Activated naive CD4-positive, alpha-beta T cell treated with anti-CD3 and anti-CD28 coated beads, Interleukin-2, amount 50 U/mL, for 72 hours (primary cell): Measurements from ENCODE around the gene C6orf136. TPM values are rescaled to one million over a fixed set of nuclear protein-coding genes. Genes with fewer than 3 reads are reported as not detected.

Experiments used
- ATAC-seq, 2 donors: fragments of 150-1000 bp; cut with Tn5 transposase; 2 replicates each; pipeline ENCODE4 v1.10.0; 2021; ENCODE audit warnings: mild to moderate bottlenecking in 2 of 2, moderate library complexity in 2 of 2
- DNase-seq, 2 donors: peaks; one replicate each; pipeline ENCODE4 v3.0.0; 2021 to 2022; ENCODE audit warnings: low spot score in 2 of 2
- H3K27ac Mint-ChIP-seq, 2 donors: one replicate each; pipeline ENCODE4 v1.8.0; 2022; ENCODE audit warnings: mild to moderate bottlenecking in 2 of 2, mixed read lengths in 2 of 2
- H3K36me3 Mint-ChIP-seq, 2 donors: one replicate each; pipeline ENCODE4 v1.8.0; 2022; ENCODE audit warnings: mixed read lengths in 2 of 2
- H3K9me3 Mint-ChIP-seq, 2 donors: one replicate each; pipeline ENCODE4 v1.8.0; 2022; ENCODE audit warnings: mixed read lengths in 2 of 2
- total RNA-seq, 2 donors: library from RNA; stranded (reverse); gene quantifications; one replicate each; pipeline ENCODE4 v1.2.3, GENCODE V29; 2022

The C6orf136 gene
- total RNA-seq, 2 donors from 2014 or later = 20.5 to 81.5 TPM

DNA sequence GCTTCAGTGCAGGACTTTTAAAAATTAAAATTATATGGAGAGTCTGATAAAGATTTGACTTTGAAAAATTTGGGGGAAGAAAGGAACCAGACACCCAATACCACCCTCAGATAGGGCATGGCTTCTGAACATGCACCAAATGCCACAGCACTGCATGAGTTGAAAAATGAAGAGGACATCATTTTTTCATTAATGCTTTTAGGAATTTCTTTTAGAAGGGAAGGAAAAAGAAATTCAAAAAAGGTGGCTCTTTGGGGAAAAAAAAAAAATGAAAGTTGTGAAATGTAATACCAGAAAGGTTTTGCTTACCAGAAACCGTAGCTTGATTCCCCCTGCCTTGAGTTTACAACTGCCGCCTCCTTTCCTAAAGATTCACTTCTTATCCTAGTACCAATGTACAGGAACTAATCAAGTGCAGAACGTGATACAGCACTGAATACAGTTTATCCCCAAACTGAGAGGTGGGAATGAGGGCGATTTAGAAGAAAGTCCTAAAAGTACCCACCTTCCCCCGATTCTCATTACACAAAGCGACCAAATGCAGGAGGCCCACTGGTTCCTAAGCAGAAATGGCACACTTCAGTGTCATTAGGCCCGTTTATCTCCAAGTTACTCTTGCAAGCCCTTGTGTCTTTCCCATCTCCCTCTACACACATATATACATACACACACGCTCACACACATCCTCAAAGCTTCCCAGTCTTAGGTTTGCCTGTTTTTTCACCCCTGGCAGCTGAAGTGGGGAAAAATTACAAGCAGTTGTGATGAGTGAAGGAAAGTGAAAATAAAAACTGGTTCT lies 32.7 kb upstream of the C6orf136 start:
- DNase-seq (no peak), ATAC-seq (no peak)
- Mint-ChIP-seq H3K36me3 (peaks cover 69 to 70% of the 10 kb centered on the region in 2 donors), H3K9me3 (no peaks in the 10 kb centered on the region), H3K27ac (peak overlapping the region; percentile 98 to 100)

- peak; percentile 79 to 81 for DNase-seq
- H3K36me3 Mint-ChIP-seq = peaks cover 69 to 70% of the 10 kb centered on the region in 2 donors
- peak; percentile 60 to 69 for ATAC-seq
- H3K9me3 Mint-ChIP-seq = no peaks in the 10 kb centered on the region
- peak overlapping the region; percentile 98 to 100 for H3K27ac Mint-ChIP-seq
These were observed 32.1 kb upstream of the C6orf136 start for GRCh38 chr6:30614843-30615218.

DNA sequence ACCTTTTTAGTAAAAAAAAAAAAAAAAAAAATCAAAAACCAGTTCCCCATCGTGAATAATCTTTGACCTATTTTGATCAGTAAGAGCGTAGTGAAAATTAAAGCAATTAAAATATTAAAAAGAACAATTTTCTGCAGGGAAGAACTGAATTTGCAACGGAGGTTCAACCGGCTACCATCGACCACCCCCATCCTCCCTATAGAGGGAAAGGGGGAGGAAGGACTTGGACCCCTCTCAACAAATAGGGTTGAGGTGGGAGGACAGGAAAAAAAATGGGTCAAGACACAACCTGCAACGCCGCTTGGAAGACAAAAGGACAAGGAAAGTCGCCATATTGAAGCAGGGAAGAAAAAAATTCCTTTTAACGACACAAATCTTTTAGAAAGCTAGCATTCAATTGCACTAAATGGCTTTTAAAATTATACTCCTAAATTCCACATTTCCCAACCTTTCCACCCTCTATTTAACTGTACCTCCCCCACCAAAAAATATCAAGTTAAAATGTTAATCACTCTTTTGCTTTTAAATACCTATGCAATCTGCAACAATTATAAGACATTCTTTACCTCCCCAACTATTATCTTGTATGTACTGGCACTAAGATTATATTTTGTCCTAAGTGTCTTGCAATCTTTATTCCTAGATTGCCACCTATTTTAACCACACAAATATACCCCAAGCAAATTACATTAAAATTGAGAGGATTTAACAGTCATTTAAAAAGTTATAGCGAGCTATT lies 31.5 kb upstream of the C6orf136 start:
- peaks cover 64 to 70% of the 10 kb centered on the region in 2 donors for H3K36me3 Mint-ChIP-seq
- DNase-seq = peak in 1 of 2 donors; percentile 49
- peak overlapping the region; percentile 98 to 100 for H3K27ac Mint-ChIP-seq
- no peaks in the 10 kb centered on the region for H3K9me3 Mint-ChIP-seq
- ATAC-seq = peak in 1 of 2 donors; percentile 6

DNA sequence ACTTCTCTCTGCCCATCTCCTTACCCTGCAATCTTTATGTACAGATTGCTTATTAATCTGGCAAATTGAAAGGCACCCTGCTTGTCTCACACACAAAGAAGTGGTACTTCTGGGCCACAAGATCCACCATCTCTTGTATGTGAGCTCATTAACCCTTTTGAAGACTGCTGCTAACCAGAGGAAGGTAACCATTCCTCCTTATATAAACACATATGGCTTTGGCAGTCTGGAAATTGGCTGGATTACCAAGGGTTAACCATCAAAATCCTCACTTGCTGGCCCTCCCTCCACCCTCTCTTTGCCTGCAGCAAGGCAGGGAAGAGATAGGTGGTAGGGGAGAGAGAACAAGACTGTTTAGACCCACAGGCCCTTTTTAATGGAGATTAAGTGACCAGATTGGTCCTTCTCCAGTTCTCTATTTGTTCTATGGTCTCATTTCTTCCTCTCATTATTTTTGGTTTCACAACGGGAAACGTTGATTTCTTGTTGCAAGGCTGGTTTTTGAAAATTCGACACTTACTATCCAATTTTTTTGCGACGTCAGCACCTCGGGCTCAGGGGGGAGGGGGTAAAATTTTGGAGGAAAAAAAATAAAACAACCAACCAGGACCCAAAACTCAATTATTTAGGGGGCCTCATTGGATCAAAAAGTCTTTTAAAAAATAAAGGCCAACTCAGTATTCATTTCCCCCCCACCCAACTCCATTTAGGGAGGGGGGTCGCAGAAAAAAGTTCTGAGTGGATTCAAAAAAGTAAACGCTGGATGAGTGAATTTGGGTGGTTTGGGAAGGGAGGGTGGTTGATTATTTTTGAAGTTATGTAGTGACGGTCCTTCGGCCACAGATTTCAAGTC lies 30.7 kb upstream of the C6orf136 start:
- ATAC-seq (no peak), DNase-seq (peak in 1 of 2 donors; percentile 51)
- peak overlapping the region; percentile 98 to 100 for H3K27ac Mint-ChIP-seq

GRCh38 chr6:30616811-30617564 lies 29.9 kb upstream of the C6orf136 start, which contains the start of gene PPP1R10:
PPP1R10 (minus strand) TSS chr6:30617243; CDS start chr6:30609944, 7,299 bp downstream.
- H3K27ac Mint-ChIP-seq = peak within 1 kb of the TSS; percentile 98 to 100
- peaks cover 58 to 62% of the 10 kb centered on the region in 2 donors for H3K36me3 Mint-ChIP-seq
- DNase-seq = peak; percentile 96 to 99
- H3K9me3 Mint-ChIP-seq = no peaks in the 10 kb centered on the region
- ATAC-seq = peak; percentile 82

More for the DNA sequence above, 30.7 kb upstream of the C6orf136 start:
- H3K9me3 Mint-ChIP-seq = no peaks in the 10 kb centered on the region
- peaks cover 60 to 70% of the 10 kb centered on the region in 2 donors for H3K36me3 Mint-ChIP-seq

- peak; percentile 94 to 97 for DNase-seq
- peak within 1 kb of the TSS; percentile 98 to 100 for H3K27ac Mint-ChIP-seq
- no peaks in the 10 kb centered on the region for H3K9me3 Mint-ChIP-seq
- peaks cover 58 to 62% of the 10 kb centered on the region in 2 donors for H3K36me3 Mint-ChIP-seq
- peak; percentile 81 for ATAC-seq
These were observed 29.2 kb upstream of the C6orf136 start, which contains the start of gene MRPS18B for GRCh38 chr6:30617565-30618269. MRPS18B (plus strand) TSS chr6:30617840; CDS start chr6:30617866, 26 bp downstream.

DNA sequence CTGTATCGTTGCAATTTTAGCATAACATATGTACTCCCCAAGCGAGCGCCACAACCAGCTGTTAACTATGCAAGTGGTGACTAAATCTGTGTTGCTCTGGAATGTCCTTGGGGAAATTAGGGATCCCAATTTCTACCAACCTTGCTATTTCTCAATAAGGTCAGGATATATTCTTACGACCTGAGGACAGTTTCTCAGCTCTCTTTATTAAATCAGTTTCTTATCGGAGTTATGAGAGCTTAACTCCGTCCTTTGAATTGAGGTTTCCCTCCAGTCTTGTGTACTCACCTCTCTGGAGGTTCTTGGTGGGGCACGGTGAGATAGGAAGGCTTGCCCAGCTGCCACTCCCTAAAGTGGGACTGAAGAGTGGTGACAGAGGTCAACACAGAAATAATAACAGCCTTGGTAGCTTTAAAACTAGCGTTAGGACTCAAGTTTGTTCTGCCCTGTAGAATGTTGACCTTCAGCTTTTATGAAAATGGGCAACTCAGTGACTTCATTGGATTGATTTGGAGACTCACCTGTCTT lies 28.6 kb upstream of the C6orf136 start:
- peaks cover 56 to 59% of the 10 kb centered on the region in 2 donors for H3K36me3 Mint-ChIP-seq
- DNase-seq (no peak), ATAC-seq (no peak)
- H3K9me3 Mint-ChIP-seq = no peaks in the 10 kb centered on the region
- H3K27ac Mint-ChIP-seq = peak overlapping the region; percentile 98 to 100

GRCh38 chr6:30619561-30619960 lies 27.4 kb upstream of the C6orf136 start:
- peak overlapping the region; percentile 65 to 98 for H3K27ac Mint-ChIP-seq
- H3K36me3 Mint-ChIP-seq = peaks cover 46 to 47% of the 10 kb centered on the region in 2 donors
- H3K9me3 Mint-ChIP-seq = no peaks in the 10 kb centered on the region
- DNase-seq (no peak), ATAC-seq (no peak)

GRCh38 chr6:30625511-30625910 lies 21.4 kb upstream of the C6orf136 start:
- Mint-ChIP-seq H3K27ac (peak overlapping the region; percentile 88 to 94), H3K9me3 (no peaks in the 10 kb centered on the region), H3K36me3 (peaks cover 14 to 15% of the 10 kb centered on the region in 2 donors)
- DNase-seq = no peak
- ATAC-seq = no peak

DNA sequence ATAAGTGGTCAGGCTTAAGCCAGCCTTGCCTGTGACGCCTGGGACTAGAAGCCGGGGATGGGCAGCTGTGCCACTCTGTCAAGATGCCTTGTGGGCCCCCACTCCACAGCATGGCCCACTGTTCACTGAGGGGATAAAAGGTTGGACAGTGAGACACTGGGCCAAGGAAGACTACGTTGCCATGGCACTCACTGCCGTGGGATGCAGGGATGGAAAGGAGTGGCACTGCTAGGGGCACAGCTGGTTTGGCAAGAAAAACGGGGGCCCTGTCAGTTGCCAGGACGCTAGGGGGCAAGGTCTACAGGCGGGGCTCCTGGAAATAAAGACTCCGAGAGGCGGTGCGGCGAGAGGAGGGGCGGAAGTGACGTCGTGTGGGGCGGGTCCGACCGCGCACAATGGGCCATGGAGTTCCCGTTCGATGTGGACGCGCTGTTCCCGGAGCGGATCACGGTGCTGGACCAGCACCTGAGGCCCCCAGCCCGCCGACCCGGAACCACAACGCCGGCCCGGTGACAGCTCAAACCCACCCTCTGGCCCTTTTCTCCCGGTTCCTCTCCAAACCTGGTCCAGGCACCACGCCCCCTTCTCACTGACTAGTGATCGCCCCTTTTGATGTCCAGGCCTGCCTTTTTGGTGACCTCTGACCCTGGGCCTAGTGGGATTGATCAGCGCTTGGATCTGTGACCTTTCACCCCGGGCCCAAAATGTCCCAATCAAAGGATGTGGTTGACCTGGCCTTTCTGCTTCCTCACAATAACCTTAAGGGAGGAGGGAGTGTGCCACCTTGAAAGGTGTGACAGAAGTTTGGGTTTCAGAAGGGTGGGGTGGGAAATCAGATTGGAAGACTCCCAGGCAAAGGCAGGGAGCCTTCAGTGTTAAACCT lies 20.2 kb upstream of the C6orf136 start, which contains the start of gene ATAT1:
Gene ATAT1 (plus strand): TSS at position 391 of the 883 bp plus-strand sequence.
- Mint-ChIP-seq H3K27ac (peak within 1 kb of the TSS; percentile 94 to 97), H3K9me3 (no peaks in the 10 kb centered on the region), H3K36me3 (peaks cover 14 to 18% of the 10 kb centered on the region in 2 donors)
- ATAC-seq (peak; percentile 97 to 99), DNase-seq (peak; percentile 80 to 83)

DNA sequence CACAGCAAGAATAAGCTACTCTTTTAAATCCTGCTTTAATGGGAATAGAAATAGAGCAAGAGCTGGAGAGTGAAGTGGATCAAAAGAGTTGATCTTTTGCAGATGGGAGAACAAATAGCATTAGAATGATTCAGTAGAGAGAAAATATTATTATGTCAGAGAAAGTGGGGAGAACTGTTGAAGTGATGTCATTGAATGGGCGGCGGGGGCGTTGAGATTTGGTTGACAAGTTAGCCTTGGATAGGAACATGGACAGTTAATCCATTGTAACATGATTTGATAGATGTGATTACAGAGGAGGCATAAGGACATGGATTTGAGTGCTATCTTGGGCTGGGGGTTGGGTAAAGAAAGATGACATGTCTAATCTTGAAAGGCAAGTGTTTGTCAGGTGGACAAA lies 11.1 kb upstream of the C6orf136 start:
- no peak for ATAC-seq
- Mint-ChIP-seq H3K36me3 (peaks cover 0 to 13% of the 10 kb centered on the region in 2 donors), H3K27ac (no peak overlapping the region), H3K9me3 (no peaks in the 10 kb centered on the region)
- DNase-seq = no peak

DNA sequence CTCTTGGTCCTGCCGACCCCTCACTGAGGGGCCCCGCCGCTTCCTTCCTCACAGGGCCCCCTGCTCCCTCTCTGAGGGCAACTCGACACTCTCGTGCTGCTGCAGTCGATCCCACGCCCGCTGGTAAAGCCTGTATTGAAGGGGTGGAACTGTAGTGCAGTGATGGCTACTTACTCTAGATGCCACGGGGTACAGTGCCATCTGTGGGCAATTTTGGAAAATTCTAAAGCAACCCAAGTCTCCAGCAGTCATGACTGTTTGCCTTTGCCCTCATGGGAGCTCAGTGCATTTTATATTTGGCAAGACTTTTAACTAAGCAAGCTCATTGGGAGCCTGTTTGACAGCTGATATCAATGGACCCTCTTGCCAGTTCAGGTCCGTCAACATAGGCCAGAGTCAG lies 6.5 kb upstream of the C6orf136 start:
- H3K36me3 Mint-ChIP-seq = no peaks in the 10 kb centered on the region
- no peak for ATAC-seq

DNA sequence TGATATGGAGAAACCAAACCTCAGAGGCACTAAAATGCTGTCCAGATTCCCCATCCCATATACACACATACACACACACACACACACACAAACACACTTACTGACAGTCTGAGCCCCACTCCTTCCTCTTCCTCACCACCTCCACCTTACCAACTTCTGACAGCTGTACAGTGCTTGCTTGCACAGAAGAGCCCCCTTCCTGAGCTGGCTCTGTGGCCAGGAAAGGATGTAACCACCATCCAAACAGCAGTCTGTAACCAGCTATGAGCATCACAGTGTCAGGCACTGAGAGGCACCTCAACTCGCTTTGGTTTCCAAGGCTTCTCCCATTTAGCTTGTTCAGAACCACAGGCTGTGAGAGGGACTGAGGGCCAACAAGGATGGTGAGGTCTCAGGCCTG lies 5.9 kb upstream of the C6orf136 start:
- ATAC-seq = no peak
- H3K27ac Mint-ChIP-seq = peak overlapping the region in 1 of 2 donors; percentile 81
- H3K9me3 Mint-ChIP-seq = no peaks in the 10 kb centered on the region
- no peaks in the 10 kb centered on the region for H3K36me3 Mint-ChIP-seq
- no peak for DNase-seq

More for the DNA sequence above, 6.5 kb upstream of the C6orf136 start:
- H3K27ac Mint-ChIP-seq = no peak overlapping the region
- DNase-seq = no peak
- no peaks in the 10 kb centered on the region for H3K9me3 Mint-ChIP-seq

DNA sequence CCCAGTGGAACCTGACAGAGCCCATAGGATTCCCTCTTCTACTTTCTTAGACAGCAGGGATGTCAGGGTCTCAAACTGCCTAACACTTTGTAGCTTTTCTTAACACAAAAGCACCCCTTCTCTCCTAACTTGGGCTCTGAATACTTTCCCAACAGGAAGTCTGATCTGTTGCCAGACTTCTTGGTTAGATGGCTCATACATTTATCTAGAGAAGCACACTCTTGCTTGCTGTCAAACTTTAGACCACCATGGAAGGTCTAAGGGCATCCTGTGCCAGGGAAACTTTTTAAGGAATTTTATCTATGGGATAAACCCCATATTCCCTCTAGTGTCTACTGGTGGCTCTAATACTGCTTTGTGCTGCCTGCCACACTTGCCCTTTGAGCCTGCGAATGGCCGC lies 3.3 kb upstream of the C6orf136 start:
- Mint-ChIP-seq H3K9me3 (no peaks in the 10 kb centered on the region), H3K27ac (no peak overlapping the region), H3K36me3 (no peaks in the 10 kb centered on the region)
- ATAC-seq (no peak), DNase-seq (no peak)
